Left colon (tissue), 2 donors: ENCODE data around the gene PLEKHA7. TPM values are rescaled to one million over a fixed set of nuclear protein-coding genes. Genes with fewer than 3 reads are reported as not detected.
"Not testable (repeated sequence)": the region's sequence is repeated elsewhere in the genome, so short reads cannot be mapped to it uniquely, and the experiment has no call there.

Experiments
- ATAC-seq: fragments of 200-7000 bp; cut with Tn5 transposase; one replicate; pipeline ENCODE4 v1.9.1; 2020; ENCODE audit warnings: mild to moderate bottlenecking, moderate library complexity
- DNase-seq, 2 donors: peaks; one replicate each; pipeline ENCODE4 v3.0.0-alpha.2; 2020
- intact Hi-C, 2 donors: fragments of 100-400 bp; cut with DNase I in 1 of 2; cut with micrococcal nuclease in 1 of 2; formaldehyde crosslinking; loops; one replicate each; pipeline versions ENCODE4 v1.11.2 to v1.14.0; 2022; cut with DNase I, micrococcal nuclease
- total RNA-seq, 2 donors: library from RNA; stranded (reverse); fragmentation: NEBNext Ultra II Directional; extraction: Animal tissue kit (Norgen Biotek cat#: 25700); gene quantifications; one replicate each; pipeline ENCODE4 v1.2.1, GENCODE V29; 2021
- donor health status: DM: no; HTN: no; CAD: no.
- donor health status: DM: yes; HTN: yes; CAD: no.

PLEKHA7 gene
- total RNA-seq, 2 donors from 2014 or later, result 81.3 to 110 TPM

DNA sequence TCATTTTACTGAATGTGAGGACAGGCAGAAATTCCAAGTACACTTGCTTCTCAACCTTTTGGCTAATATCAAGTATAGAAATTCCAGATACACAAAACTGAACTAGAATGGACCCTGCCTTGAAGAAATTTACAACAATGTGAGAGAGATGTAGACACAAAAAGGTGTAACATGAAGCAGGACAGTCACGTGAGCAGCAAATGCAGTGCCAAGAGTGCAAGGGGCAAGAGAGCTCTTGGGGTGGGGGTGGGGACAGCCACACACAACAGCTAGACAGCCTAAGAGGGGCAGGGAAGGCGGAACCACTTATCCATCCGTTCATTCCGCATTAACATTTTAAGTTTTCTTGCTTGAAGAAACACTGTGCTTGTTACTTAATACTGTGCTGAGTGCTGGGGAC, 28.9 kb downstream of the PLEKHA7 start:
- intact Hi-C loops, result no loop called here
- DNase-seq (peak; percentile 65 to 73), ATAC-seq (peak; percentile 18)

DNA sequence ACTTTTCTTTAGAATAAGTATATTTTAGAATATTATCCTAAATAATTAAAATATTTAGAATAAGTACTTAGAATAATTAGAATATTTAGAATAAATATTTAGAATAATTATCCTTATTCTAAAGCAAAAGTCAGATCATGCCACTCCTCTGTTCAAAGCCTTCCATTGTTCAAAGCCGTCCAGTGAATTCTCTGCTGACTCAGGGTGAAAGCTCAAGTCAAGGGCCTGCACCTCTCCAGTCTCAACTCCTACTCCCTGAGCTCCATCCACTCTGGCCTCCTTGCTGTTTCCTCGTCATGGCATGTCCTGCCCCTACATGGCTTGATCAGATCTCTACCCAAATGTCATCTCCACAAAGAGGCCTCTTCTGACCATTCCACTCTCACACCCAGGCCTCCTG, 30.0 kb downstream of the PLEKHA7 start:
- ATAC-seq (no peak), DNase-seq (no peak)
- intact Hi-C loops, result no loop called here

- intact Hi-C loops, result no loop called here
- ATAC-seq, result no peak
- no peak for DNase-seq
Observed at GRCh38 chr11:16982809-16983208, 31.4 kb downstream of the PLEKHA7 start.

GRCh38 chr11:16982256-16982671, 31.9 kb downstream of the PLEKHA7 start:
- DNase-seq (no peak), ATAC-seq (no peak)
- intact Hi-C loops, result no loop called here

GRCh38 chr11:16981651-16982194, 32.5 kb downstream of the PLEKHA7 start:
- ATAC-seq (no peak), DNase-seq (no peak)
- intact Hi-C loops, result no loop called here

- DNase-seq, result no peak
Observed at GRCh38 chr11:16979703-16980622, 34.3 kb downstream of the PLEKHA7 start.

GRCh38 chr11:16977994-16978315, 36.3 kb downstream of the PLEKHA7 start:
- intact Hi-C loops, result no loop called here
- ATAC-seq, result no peak
- DNase-seq, result no peak

More at GRCh38 chr11:16979703-16980622, 34.3 kb downstream of the PLEKHA7 start:
- ATAC-seq, result peak; percentile 30
- intact Hi-C loops, result no loop called here

DNA sequence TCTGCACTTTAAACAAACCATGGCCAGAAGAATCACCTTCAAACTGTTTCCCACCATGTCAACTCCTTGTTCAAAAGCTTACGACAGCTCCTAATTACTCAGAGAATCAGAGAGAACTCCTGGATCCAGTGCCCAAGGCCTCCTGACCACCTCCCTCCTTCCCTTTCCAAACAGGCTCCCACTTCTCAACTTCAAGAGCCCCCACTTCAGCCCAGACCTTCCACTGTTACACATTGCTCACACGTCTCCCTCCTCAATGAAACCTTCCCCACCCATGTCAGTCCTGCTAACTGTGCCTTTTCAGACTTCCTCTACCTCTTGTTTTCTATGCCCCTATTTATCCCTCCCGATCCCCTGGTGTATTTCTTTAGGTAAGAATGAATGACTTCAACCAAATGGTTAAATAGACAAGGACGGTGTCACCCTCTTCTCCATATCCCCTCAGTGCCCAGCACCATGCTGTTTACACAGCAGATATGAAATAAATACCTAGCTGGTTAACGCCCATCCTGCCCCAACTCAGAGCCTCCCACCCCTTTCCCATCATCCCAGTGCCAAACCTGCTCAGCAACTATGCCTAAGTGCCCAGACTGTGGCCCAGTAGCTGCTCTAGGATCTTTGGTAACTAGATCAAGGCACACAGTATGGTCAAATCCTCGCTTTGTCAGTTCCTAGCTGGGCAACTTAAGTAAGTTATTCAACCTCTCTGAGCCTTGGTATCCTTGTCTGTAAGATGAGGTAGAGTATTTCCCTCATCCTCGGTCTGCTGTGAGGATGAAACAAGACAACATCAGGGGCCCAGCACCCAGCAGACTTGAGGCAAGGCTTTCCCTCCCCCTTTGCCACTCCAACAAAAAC, 36.8 kb downstream of the PLEKHA7 start:
- peak in 1 of 2 donors; percentile 48 for DNase-seq
- ATAC-seq, result peak; percentile 76
- intact Hi-C loops, result no loop called here

DNA sequence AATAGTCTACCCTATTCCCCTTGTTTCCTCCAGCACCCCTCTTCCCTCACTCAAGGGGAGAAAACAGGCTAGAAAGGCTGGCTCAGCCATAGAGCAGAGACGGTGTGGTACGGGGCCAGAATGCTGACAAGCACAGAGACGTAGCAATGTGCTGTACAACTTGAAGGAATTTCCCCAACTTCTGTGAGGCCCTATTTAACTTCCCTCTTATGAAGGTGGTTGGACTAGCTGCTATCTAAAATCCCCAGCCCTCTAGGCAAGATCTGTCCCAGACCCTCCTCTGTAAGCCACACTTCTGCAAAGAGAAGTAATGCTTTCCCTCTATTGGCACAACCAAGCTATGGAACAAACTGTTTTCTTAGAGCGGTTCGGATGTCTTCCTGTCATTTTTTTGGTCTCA, 37.8 kb downstream of the PLEKHA7 start:
- DNase-seq (no peak), ATAC-seq (no peak)
- intact Hi-C loops, result no loop called here

DNA sequence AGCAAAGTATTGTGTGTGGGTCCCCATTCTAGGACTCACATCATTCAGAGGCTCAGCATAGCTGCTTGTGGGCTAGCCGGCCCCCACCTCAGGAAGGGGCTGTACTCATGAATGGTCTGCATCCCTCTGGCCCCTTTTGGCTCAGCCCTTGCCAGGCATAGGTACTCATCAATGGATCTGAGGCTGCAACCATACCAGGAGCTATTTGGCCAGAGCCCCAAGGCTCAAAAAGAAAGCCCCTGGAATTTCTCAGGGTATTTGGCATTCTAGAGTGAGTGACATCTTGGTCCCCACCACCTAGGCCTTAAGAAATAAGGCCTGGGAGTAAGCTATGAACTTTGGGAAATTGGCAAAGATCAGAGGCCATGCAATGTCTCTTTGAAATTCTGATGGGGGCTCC, 38.3 kb downstream of the PLEKHA7 start:
- DNase-seq (no peak), ATAC-seq (no peak)
- intact Hi-C loops, result no loop called here

DNA sequence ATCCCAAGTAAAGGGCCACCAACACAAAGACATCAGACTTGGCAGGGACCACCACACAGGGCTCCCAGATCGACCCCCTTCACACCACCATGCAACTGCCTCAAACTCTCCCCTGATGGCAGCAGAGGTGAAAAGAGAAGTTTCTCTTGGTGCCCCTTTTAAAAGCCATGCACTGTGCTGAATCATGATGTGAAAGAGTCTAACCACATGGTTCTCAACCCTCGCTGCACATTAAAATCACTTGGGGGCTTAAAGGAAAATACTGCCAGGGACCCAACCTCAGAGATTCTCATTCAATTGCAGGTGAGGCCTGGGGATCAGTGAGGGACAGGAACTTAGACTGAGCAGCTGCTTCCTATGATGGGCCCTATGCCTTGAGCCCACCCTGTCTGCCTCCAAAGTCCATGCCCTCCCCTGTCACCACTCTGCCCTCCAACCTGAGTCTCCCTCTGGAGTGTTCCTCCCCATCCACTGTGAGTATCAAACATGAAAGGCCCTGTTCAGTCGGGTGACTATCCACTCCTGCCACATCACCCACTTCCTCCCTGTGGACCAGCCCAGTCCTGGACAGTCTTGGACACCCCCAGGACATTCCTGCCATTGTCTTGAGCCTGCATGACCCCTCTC, 40.8 kb downstream of the PLEKHA7 start:
- intact Hi-C loops, result no loop called here
- DNase-seq (no peak), ATAC-seq (no peak)

- ATAC-seq, result peak; percentile 52
- DNase-seq, result peak in 1 of 2 donors; percentile 52
- intact Hi-C loops, result no loop called here
Observed at GRCh38 chr11:16969010-16969999, 44.9 kb downstream of the PLEKHA7 start.

GRCh38 chr11:16968196-16968595, 46.0 kb downstream of the PLEKHA7 start:
- no peak for DNase-seq
- ATAC-seq, result no peak
- intact Hi-C loops, result no loop called here

DNA sequence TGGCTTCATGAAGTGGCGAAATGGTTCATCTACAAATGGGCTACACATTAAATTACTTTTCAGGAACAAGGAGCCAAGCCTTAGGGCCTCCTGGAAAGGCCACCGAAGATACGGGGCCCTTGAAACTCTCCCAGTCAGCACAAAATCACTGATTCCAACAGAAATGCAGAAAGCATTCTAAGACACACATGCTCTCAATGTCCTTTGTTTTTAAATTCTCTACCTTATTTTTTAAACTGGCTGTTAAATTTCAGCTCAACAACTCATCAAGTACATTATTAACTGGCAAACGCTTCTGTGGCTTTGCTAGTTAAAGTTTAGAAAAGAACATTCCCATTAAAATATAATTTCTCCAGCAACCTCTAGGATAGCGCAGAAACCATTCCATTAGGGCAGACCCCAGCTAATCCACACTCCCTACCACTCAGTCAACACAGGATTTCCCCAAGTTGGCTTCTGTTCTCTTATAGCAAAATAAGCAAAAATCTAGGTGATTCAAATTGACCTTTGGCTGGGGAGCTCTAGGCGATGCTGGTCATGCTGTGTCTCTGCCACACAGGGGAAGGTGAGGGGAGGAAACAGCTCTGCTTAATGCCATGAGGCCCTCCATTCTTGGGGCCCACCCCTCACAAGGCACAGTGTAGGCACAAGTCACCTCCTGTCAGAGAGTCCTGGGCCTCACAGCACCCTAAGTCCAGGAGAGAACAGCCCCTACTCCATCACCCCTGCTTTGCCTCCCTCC, 47.1 kb downstream of the PLEKHA7 start:
- ATAC-seq (peak; percentile 32), DNase-seq (no peak)
- intact Hi-C loops, result no loop called here

DNA sequence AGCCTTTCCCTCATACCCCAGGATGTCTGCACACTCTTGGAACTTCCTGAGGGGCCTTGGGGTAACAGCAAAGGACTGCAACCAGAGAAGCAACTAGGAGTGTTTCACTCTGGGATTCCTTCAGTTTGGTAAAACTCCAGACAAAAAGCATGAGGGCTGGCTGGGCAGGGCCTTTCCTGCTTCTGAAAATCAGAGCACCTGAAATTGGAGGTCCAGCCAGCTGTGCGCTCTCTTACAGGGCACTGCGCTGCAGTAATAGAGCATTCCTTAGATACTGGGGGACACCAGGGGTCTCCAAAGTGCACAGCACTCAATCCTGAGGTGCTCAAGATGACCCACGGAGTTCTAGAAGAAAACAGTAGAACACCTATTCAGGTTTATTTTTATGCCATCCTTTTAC, 49.7 kb downstream of the PLEKHA7 start:
- ATAC-seq (no peak), DNase-seq (no peak)
- intact Hi-C loops, result no loop called here

DNA sequence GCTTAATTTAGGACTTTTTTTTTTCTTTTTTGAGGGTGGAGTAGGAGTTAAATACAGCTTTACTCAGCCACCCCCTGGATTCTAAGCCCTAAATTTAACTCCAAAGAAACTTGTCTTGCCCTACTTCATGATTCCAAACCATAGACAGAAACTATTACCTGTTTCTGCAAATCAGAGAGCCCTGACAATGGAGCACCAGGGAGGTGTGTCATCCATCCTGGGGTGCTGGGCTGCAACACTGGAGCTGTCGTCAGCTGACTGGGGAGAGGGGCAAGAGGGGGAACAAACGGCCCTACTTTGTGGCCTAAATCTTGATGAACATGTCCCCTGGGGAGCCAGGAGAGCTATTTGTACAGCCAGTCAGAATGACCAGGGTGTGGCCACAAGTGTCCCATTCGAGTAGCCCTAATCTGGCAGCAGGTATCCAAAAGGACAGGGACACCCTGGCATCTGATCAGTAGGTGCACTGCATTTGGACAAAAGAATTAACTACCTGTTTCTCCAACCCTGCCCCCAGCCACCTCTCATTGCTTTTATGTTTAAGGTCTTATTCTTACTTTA, 50.8 kb downstream of the PLEKHA7 start:
- DNase-seq (no peak), ATAC-seq (no peak)
- intact Hi-C loops, result no loop called here

DNA sequence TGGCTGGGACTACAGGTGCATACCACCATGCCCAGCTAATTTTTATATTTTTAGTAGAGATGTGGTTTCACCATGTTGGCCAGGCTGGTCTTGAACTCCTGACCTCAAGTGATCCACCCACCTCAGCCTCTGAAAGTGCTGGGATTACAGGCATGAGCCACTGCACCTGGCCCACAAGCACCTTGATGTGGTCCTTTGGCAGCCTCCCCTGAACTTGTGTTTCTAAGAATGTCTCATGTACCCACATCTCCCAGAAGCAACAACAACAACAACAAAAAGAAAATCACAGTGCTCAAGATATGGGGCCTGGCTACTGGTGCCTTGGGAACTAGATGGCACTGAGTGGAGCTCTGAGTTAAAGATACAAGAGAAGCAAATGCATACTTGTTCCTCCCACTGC, 51.6 kb downstream of the PLEKHA7 start:
- intact Hi-C loops, DNase-seq, ATAC-seq: not testable (repeated sequence)
